ELF-1 (cell line): ENCODE results near the gene CCNE1.
A peak's percentile ranks its signal among the peaks of the same experiment; 100 is the strongest.

Experiments
- DNase-seq: peaks from one replicate; pipeline ENCODE4 v3.0.0-alpha.2; 2016; ENCODE audit warnings: low read depth, low spot score

The CCNE1 gene

DNA sequence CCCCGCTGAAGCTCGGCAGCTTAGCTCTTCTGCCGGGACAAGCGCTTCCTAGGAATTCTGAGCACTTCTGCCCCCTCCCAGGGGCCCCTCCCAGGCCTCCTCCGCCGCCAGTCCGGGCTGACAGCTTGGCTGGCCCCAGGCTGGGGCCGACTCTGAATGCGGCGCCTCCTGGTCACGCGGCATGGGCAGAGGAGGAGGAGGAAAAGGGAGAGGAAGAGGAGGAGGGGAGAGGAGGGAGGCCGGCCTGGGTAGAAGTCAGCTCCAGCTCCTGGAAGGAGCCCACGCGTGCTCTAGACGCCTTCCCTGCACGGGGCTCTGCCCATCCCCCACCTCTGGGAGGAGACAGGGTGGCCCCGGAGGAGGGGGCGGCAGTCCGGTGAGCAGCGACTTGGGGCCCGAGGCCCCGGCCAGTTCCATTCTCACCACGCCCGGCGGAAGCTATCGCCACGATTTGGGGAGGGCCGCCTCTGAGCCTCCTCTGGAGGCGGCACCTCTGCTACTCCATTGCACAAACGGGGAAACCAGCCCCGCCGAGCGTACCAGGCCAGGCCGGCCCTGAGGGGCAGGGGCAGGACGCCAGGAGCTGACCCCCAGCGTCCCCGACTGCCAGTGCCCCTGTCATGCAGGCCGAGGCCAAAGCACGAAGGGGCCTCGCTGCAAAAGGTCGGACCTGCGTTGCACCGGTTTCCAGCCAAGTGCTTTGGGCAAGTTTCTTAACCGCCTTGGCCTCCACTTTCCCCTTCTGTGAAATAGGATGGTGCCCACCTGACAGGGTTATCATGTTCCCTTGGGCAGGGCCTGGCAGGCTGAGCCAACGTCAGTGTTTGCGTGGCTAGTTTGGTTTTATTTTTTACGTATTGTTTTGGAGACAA, 31.6 kb downstream of the CCNE1 start:
- DNase-seq, result peak; percentile 82

DNA sequence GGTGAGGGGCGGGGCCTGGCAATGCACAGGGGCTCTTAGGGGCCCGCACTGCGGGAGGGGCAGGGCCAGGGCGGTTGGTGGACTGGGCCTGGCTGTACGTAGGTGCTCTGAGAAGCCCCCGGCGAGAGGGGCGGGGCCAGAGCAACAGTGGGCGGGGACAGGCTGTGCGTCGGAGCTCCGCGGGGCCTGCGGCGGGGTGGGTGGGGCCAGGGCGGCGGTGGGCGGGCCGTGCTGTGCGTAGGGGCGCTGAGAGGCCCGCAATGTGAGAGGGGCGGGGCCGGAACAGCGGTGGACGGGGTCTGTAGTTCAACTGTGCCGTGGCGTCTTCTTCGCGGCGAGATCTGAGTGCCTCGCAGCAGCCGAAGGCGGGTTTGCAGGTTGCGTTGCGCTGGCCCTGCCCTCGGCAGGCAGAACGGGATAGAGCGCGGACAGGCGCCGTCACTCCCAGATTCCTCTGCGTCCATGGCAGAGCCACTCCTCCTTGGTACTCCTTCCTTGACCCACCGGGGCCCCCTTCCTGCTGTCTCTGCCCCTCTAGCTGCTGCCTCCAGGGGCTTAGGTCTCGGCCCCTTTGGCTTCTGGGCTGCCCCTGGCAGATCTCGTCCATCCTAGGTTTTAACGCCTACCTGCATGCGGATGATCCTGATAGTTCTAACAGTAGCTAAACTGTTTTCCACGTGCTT, 33.2 kb downstream of the CCNE1 start:
- peak; percentile 95 for DNase-seq

DNA sequence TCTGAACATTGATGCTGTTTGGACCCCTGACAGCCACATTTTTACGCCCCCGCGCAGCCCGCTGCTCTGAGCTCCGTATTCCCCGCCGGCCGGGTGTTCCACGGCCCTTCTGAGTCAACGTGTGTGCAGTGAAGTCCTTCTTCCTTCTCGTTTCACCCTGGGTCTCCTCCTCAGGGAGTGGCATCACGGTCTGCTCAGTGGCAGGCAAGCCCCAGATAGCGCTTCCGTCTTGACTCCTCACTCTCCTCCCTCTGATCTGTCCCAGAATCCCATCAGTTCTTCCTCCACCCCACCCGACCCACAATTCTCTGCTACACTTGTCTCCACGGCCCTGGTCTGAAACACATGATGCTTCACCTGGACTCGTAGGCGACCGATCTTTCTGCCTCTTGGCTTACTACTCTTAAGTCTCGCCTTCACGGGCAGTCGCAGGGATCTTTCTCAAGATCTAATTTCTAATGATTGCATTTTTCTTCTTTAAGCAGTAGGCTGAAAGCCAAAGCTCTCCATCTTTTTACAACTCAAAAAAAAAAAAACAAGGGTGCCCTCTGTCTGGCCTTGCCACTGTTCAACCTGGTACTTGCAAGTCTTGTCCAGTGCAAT, 33.9 kb downstream of the CCNE1 start:
- DNase-seq, result peak; percentile 47

DNA sequence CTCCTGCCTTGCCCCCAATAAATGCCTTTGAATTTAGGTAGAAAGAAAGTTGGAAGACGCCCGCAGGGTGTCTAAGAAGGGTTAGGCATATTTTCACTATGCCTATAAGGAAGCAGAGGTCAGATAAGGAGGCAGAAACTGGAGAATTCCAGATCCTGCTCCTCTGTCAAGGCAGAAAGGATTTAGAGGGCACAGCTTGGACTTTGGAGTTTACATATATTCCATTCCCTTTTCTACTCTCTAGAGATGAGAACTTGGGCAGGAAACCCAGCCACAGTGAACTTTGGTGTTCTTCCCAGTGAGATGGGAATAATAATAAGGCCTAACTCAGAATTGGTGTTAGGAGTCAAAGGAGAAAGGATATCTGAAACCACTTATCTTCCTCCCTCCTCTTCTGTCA, 37.4 kb downstream of the CCNE1 start:
- DNase-seq, result no peak

DNA sequence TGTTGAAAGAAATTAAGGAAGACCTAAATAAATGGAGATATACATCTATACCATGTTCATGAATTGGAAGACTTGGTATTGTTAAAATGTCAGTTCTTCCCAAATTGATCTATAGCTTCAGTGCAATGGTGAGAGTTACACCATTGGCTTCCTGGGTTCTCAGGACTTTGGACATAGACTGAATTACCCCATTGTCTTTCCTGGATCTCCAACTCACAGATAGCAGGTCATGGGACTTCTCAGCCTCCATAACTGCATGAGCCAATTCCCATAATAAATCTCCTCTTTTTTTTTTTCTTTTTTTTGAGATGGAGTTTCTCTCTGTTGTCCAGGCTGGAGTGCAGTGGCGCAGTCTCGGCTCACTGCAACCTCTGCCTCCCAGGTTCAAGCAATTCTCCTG, 38.7 kb downstream of the CCNE1 start:
- no peak for DNase-seq

DNA sequence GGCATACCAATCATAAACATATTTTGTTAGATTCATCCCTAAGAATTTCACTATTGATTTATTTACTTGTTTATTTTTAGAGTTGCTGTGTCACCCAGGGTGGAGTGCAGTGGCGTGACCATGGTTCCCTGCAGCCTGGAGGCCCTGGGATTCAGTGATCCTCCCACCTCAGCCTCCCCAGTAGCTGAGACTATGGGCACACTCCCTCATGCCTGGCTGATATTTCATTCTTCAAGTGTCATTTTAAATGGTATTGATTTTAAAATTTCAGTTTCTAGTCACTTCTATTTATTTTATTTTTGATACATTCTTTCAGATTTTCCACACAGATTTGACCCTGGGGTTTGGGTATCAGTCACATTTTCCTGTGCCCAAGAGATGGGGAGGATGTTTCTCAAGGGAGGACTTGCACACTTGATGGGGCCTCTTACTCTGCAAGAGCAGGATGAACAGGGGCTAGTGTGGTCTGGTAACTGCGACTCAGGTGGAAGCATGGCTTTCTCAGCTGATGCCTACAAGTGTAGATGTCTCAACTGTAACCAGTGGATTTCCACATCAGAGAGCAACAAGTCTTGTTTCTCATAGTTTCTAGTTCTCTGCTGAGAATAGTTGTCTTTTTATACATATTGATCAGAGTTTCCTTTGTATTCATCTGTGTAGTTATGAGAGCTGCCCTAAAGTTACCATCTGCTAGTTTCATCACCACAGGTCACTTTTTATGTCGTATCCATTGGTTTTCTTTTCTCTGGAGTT, 40.2 kb downstream of the CCNE1 start:
- no peak for DNase-seq

DNA sequence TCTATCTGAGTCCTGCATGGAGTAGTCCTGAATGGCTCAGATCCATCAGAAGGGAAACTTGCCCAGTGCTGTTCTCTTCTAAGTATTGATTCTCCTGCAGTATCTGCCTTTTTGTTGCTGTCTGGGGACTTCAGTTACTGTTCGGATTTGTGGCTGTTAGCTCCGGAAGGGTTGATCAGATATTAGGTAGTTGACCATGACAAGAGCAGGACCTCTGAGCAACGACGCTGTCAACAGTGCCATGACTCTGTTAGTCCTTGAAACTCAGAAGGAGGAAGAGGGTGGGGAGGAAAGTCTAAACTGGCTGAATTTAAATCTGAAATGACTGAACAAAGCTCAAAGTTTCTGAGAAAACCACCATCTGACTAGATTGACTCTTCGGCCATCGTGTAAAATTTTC, 42.2 kb downstream of the CCNE1 start:
- no peak for DNase-seq

DNA sequence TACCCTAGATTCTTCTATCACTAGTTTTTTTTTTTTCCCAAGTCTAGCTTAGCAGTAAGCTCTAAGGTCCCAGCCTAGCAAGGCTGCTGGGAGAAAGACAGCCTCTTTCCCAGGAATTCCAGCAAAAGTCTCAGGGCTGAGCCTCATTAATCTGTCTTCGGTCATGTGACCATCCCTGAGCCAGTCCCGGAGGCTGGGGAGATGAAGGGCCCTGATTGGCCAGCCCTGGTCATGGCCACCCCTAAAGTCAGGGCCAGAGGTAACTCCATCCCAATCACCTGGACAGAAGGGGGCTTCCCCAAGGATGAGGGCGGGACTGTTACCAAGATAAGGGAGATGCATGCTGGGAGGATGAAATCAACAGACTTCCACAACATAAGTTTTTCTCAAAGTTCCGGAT, 43.3 kb downstream of the CCNE1 start:
- DNase-seq, result no peak

DNA sequence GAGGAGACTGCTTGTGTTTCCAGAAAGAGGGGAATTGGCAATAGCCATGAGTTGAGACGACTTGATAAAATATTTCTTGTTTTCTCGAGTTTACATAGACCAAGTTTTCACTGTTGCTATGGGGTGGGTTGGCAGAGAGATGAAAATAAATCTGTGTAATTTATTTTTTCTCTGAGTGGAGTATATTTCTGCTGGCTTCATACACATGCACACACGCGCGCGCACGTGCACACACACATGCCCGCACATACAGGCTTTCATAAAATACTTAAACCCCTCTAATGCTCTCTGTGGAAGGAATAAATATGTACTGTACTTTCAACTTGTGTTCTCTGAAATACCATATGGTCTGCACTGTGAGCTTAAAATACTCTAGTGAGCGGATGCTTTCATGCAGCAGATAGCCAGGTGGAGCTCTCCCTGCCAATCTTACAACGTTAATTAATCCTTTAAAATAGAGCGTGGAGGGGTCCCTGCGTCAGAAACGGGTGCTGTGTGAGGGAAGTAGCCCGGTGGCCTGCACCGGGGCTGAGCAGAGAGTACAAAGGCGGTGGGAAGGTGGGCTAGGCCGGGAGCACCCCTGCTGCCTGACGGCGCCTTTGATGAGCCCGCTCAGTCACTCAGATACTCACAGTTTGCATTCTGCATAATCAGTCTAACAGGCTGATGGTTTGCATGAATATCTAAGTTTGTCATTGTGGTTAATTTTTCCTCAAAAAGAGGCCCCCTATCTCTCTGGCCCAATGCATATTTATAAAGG, 44.1 kb downstream of the CCNE1 start:
- DNase-seq, result no peak

DNA sequence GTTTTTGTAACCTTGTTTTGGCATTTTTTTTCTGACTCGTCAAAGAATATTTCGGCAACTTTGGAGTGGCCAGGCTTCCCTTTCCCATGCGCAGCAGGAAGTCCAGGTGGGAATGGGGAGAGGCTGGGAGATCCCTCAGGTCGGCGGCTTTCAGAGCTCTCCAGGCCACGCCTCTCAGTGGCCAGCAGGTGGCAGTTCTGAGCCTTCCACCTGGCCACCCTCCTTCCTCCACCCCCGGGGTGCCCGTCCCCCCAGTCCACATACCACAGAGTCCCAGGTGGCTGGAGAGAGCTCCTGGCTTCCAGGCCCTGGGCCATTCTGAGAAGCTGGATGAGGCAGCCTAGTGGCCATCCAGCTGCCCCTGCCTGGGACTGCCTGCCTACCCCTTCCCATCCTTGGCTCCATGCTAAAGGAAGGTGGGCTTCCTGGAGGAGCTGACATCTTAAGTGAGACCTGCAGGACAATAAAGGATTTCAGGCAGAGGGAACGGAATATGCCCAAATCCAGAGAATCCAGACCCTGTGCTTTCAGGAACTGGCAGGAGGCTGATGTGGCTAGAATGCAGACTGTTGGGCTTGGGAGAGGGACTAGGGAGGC, 46.3 kb downstream of the CCNE1 start:
- DNase-seq, result peak; percentile 83

DNA sequence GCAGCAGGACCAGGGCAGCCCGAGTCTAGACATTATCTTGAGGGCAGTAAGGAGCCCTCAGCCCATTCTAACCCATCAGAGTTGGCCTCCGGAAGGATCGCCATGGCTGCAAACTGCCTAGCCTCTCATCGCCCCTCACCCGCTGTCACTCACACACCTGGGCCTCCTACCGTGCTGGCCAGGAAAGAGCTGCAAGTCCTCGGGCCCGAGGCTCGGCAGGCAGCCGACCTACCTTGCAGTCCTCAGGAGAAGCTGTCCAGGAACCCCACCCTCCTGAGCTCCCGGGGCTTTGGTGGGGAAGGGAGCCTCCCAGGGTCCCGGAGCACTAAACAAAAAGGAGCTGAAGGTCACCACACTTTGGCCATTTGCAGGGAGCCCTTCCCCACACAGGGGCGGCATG, 46.8 kb downstream of the CCNE1 start:
- DNase-seq, result no peak

DNA sequence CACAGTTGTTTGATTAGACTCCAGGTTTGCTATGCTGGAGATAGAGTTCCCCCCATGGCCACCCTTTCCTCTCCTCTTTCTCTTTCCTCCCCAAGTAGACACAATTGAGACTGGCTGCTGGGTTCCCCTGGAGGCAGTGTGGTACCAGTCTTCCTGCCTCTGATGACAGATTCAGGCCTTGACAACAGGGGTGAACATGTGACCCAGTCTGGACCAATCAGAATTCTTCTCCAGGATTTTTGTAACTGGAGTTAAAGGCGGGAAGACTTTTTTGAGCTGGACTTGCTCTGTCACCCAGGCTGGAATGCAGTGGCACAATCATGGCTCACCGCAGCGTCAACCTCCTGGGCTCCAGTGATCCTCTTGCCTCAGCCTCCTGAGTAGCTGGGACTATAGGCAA, 48.7 kb downstream of the CCNE1 start:
- DNase-seq, result peak; percentile 75

DNA sequence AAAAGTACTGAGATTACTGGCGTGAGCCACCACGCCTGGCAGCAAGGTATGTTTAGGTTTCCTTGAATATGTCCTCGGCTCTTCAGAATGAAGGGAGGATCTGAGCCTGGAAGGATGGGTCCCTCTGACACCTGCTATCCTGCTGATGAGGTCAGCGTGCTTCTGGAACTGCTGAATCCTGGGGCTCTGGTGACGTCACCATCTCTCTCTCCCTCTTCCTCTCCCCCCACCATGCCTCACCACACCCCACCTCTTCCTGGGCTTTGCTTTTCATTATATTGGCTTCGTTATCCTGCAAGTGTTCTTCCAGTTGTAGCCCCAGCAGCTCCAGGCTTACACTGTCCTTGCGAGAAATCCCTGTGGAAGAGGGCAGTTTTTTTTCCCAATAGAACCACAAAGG, 49.8 kb downstream of the CCNE1 start:
- no peak for DNase-seq

DNA sequence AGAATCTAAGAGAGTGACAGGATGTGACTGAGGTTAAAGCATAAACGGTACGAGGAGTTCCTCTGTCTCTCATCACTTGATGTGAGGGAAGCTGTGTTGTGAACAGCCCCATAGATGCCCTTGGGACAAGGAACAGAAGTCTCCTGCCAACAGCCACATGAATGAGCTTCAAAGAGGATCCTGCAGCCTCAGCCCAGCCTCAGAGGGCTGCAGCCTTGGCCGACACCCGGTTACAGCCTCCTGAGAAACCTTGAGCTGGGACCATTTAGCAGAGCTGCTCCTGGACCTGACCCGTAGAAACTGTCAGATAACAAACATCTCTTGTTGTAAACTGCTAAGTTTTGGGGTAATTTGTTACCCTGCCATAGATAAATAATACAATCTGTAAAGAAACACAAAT, 54.2 kb downstream of the CCNE1 start:
- DNase-seq, result no peak

DNA sequence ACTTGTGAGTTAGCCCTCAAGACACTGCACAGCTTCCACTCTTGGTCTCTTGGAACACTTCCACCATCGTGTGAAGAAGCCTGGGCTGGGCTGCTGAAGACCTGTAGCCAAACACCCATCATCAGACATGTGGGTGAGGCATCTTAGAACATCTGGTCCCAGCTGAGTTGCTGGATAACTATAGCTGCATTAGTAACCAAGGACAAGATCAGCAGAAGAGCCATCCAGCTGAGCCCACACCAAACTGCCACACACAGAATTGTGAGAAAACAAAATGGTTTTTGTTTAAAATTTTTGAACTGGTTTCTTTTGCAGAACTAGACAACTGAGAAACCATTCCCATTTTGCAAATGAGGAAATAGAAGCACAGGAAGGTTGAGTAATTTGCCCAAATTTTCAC, 56.2 kb downstream of the CCNE1 start:
- no peak for DNase-seq

DNA sequence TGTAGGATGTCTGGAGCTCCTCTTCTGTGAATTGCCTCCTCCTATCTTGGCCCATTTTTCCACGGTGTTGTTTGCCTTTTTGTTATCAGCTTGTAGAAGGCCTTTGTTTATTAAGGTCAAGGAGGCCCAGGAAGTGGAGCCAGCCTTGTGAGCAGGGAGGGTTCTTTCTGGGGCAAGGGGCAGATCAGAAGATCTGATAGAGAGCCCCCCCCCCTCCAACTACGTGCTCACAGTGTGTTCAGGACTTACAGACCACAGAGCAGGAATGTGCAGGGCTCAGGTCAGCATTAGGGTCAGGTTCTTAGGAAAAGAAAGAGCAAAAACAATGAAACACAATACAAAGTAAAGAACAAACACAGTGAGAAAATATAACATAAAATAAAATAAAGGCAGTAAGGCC, 59.4 kb downstream of the CCNE1 start:
- peak; percentile 57 for DNase-seq

DNA sequence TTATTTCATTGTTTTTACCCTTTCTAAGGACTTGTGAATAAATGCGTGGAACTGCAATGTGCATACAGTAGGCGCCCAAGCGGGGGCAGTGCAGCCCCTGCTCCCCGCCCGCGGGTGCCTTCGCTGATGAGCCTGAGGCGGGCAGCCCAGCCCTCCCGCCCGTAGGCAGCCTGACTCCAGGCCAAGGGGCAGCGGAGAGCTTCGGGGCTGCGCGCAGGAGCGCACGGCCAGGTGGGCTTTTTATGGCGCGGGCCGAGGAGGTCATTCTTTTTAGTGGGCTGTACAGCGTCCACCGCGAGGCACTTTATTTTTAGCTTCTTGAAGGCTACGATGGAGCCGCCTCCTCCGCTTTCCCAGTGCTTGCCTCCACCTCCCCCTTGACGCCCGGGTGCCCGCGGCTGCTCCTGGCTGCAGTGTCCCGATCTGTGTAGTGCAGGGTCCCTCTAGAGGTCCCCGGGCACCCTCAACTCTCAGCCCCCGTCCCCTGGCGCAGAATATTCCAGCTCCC, 60.5 kb downstream of the CCNE1 start:
- peak; percentile 57 for DNase-seq

DNA sequence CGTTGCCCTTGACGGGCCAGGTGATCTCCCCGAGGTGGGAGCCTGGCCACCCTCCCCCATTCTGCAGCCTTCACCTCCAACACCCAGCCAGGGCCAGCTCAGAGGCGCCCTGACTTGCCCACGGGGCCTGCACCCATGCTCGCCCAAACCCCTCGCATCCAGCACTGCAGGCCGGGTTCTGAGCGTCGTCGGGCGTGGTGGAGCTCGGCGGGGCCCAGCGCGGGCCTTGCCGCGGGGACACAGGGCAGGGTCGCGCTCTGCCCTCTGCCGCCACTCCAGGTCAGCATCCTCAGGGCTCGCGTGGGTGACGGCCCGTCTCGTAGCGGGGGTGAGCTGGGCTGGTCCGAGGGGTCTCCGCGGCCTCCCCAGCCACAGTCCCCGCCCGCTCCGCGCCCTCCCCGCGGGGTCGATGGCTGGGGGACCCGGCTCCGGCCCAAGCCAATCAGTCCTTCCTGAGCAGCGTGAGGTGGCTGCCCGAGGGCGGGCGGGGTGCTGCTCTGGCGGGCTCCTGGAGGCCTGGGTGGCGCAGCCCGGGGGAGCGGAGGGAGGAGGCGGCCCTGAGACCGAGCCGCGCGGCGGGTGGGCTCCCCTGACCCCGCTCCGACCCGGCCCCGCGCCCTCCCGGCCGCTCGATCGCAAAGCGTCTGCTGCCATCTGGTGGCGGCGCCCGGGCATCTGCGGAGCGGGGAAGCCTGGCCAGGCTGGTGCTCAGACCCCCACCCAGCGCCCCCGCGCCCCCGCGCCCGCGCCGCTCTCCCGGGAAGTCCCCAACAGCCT, 61.4 kb downstream of the CCNE1 start:
- DNase-seq, result peak; percentile 65
